HG02981 (cell line): ENCODE data around the gene IP6K3.

Source experiments
- ATAC-seq: cut with Tn5 transposase; IDR thresholded peaks from one replicate; pipeline ENCODE4 v1.9.1; 2021; ENCODE audit warnings: mild to moderate bottlenecking, moderate library complexity; ENCODE audit not compliant: unreplicated experiment

The IP6K3 gene

GRCh38 chr6:33679761-33680160 is 66.9 kb downstream of the IP6K3 start:
- ATAC-seq: no peak

GRCh38 chr6:33678932-33679490 is 67.7 kb downstream of the IP6K3 start:
- ATAC-seq: no peak

- no peak for ATAC-seq
These were observed 68.3 kb downstream of the IP6K3 start for GRCh38 chr6:33678233-33678931.

- no peak for ATAC-seq
These were observed 69.0 kb downstream of the IP6K3 start for GRCh38 chr6:33677689-33678088.

DNA sequence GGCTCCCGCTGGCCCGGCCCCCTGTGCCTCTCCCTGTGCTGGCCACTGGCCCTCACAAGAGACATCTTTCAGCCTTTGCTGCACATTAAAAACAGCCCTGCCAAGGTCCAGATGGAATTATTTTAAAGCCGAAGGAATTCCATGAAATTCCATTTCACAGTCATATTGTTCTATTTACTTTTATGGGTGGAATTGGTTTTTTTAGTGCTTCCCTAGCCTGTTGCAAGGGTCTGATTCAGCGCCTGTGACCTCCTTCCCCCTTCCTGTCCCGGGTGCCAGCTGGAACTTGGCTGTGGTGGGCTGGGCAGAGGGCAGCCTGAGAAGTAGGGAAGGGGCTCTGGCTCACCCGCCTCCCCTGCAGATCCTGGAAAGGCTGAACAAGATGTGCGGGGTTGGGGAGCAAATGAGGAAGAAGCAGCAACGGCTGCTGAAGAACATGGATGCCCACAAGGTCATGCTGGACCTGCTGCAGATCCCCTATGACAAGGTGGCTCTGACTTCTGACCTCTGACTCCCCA is 69.5 kb downstream of the IP6K3 start:
- no peak for ATAC-seq

- no peak for ATAC-seq
These were observed 70.1 kb downstream of the IP6K3 start for GRCh38 chr6:33676416-33677142.

DNA sequence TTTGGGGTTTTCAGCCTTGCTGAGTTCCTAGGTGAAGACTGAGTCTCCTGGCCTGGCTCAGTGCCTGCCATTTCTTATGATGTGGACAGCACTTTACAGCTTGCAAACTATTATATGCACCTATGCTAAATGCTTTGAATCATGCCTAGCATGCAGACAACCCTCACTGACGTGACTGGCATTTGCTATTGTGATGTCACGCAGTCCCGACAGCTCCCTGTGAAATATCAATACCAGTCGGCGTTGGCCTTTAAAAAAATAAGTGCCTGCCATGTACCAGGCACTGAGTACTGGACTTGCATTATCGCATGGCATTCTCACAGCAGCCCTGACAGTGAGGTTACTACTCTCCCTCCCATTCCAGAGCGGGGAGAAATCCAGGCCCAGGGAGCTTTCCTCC is 70.7 kb downstream of the IP6K3 start:
- no peak for ATAC-seq

GRCh38 chr6:33673851-33674250 is 72.9 kb downstream of the IP6K3 start:
- no peak for ATAC-seq

- no peak for ATAC-seq
These were observed 73.9 kb downstream of the IP6K3 start for GRCh38 chr6:33672808-33673207.

- no peak for ATAC-seq
These were observed 75.0 kb downstream of the IP6K3 start for GRCh38 chr6:33671744-33672072.
